Heart right ventricle (tissue), 16 donors: ENCODE results near the gene CLCN7. TPM values are rescaled to one million over a fixed set of nuclear protein-coding genes. Genes with fewer than 3 reads are reported as not detected.

Source experiments
- ATAC-seq, 8 donors: fragments of 200-7000 bp; cut with Tn5 transposase; one replicate each; pipeline ENCODE4 v1.9.1; 2020; ENCODE audit warnings: mild to moderate bottlenecking in 8 of 8, moderate library complexity in 8 of 8, moderate number of reproducible peaks in 1 of 8
- DNase-seq, 2 donors: peaks; one replicate each; pipeline ENCODE4 v3.0.0-alpha.2; 2020
- H3K27ac ChIP-seq, 10 donors: fragments of 200-600 bp; sonication (generic) in 2 of 10; one replicate each; pipeline versions ENCODE4 v1.5.0 to v1.8.0; 2020 to 2022; ENCODE audit warnings: mild to moderate bottlenecking in 3 of 10
- H3K27me3 ChIP-seq, 7 donors: fragments of 200-600 bp; one replicate each; pipeline ENCODE4 v1.8.0; 2021 to 2022; ENCODE audit warnings: mild to moderate bottlenecking in 2 of 7
- H3K36me3 ChIP-seq, 9 donors: fragments of 200-600 bp; sonication (generic) in 1 of 9; one replicate each; pipeline versions ENCODE4 v1.5.0 to v1.8.0; 2020 to 2022; ENCODE audit warnings: mild to moderate bottlenecking in 2 of 9
- H3K4me1 ChIP-seq, 9 donors: fragments of 200-600 bp; sonication (generic) in 1 of 9; one replicate each; pipeline versions ENCODE4 v1.5.0 to v1.8.0; 2020 to 2022; ENCODE audit warnings: mild to moderate bottlenecking in 4 of 9
- H3K4me3 ChIP-seq, 10 donors: fragments of 200-600 bp; sonication (generic) in 2 of 10; one replicate each; pipeline versions ENCODE4 v1.5.0 to v1.8.0; 2020 to 2022; ENCODE audit warnings: mild to moderate bottlenecking in 7 of 10, moderate library complexity in 2 of 10
- H3K9me3 ChIP-seq, 11 donors: fragments of 200-600 bp in 10 of 11; sonication (generic) in 2 of 11; one replicate each; pipeline versions ENCODE4 v1.5.0 to v1.8.0; 2013 to 2022; ENCODE audit warnings: mild to moderate bottlenecking in 2 of 11, control low read depth in 1 of 11, moderate library complexity in 1 of 11
- CTCF ChIP-seq, 9 donors: fragments of 200-600 bp; sonication (generic) in 2 of 9; IDR thresholded peaks; one replicate each; pipeline versions ENCODE4 v1.5.0 to v1.8.0; 2021 to 2022; ENCODE audit warnings: antibody characterized with exemption in 9 of 9, mild to moderate bottlenecking in 5 of 9, moderate library complexity in 1 of 9
- WGBS, 2 donors: extraction: QIAGEN DNeasy Blood & Tissue Kit; methylation state at CpG; one replicate each; pipeline ENCODE4 v1.1.7; 2013; ENCODE audit warnings: inconsistent platforms in 1 of 2; 5-methylcytosine and 5-hydroxymethylcytosine counted together
- intact Hi-C, 10 donors: fragments of 100-400 bp; cut with DNase I; formaldehyde crosslinking; loops; one replicate each; pipeline versions ENCODE4 v1.11.1 to v1.14.2; 2022
- polyA plus RNA-seq, 2 donors: library from polyadenylated mRNA; stranded (reverse); fragments of 200-250 nt; gene quantifications; one replicate each; pipeline ENCODE4 v1.2.3, GENCODE V29; 2013
- total RNA-seq, 10 donors: library from RNA; stranded (reverse); fragmentation: NEBNext Ultra II Directional in 3 of 10; extraction: Animal tissue kit (Norgen Biotek cat#: 25700) in 3 of 10; gene quantifications; one replicate each; pipeline versions ENCODE4 v1.2.1 to v1.2.4, GENCODE V29; 2021 to 2023
- donor health status: Arrhythmogenic right ventricular cardiomyopathy.
- donor health status: ischemic (EF 13 %, LVEDD 7.1; RV severe dilation, severe dysfunction).
- donor health status: healthy with polysubstance abuse.
- donor health status: DM: no; HTN: yes; CAD: no.
- donor health status: DM: no; HTN: no; CAD: no.
- donor health status: ischemic (EF 25% LVEDD 6.9; RV normal size, moderate dysfunction).
- donor health status: ischemic (EF 25% LVEDD 5.7; RV mildly dilated, moderate dysfunction).
- donor health status: healthy.
- donor health status: DM: yes; HTN: yes; CAD: no.
- donor health status: Ischemic cardiomyopathy.
- donor health status: ischemic (EF 35%, LVEDD 5.7; RV mildly dilated, moderate dysfunction).
- donor health status: nonischemic (EF 11% LVEDD 7.7; RV severe dilation, severe dysfunction).
- donor health status: DM: yes; HTN: yes; CAD: no.
- donor health status: PGD.
- donor health status: ischemic (EF 29% LVEDD 5.4; RV normal size, mild dysfunction).
- donor health status: nonischemic (EF 23%, LVEDD 6.1; RV moderate dilation, normal function).

CLCN7 gene
- total and polyA plus RNA-seq, 12 donors, result 29.5 to 60.6 (median 35.1) TPM

GRCh38 chr16:1397779-1398178 is 77.0 kb downstream of the CLCN7 start:
- DNase-seq (no peak), ATAC-seq (no peak)
- WGBS, 2 donors, result 93 to 96% methylated on average over 17 to 21 of the region's 21 CpGs
- Histone ChIP-seq H3K36me3 (peaks cover 0 to 97% (median 42%) of the 10 kb centered on the region in 9 donors), H3K27me3 (no peaks in the 10 kb centered on the region), H3K4me1 (no peaks in the 10 kb centered on the region), H3K9me3 (no peaks in the 10 kb centered on the region), H3K27ac (no peak overlapping the region), H3K4me3 (no peak overlapping the region)
- intact Hi-C loops, result no loop called here
- TF ChIP-seq CTCF (IDR thresholded peaks at IDR 0.05), result no peak

GRCh38 chr16:1395444-1396031 is 79.3 kb downstream of the CLCN7 start:
- no peak overlapping the region for H3K27ac ChIP-seq
- intact Hi-C loops, result loop anchor here in 1 of 10 donors (2.0 kb wide), 1 partner anchor 361 kb away; no protein-coding TSS in a partner anchor
- 94% methylated on average over 22 of the region's 22 CpGs for WGBS, 2 donors
- H3K4me1 ChIP-seq, result no peaks in the 10 kb centered on the region
- TF ChIP-seq CTCF (IDR thresholded peaks at IDR 0.05), result no peak
- H3K9me3 ChIP-seq, result no peaks in the 10 kb centered on the region
- ATAC-seq (no peak), DNase-seq (no peak)
- H3K36me3 ChIP-seq, result peaks cover 0 to 96% (median 30%) of the 10 kb centered on the region in 9 donors
- H3K4me3 ChIP-seq, result no peak overlapping the region
- no peaks in the 10 kb centered on the region for H3K27me3 ChIP-seq

Other genes with a start within 250 kb of the CLCN7 start
- gene TPSG1, start 249.8 kb downstream of the CLCN7 start, total RNA-seq, result under 1 TPM in 1 of 10 donors, not detected in 9; 0.37 TPM
- under 1 TPM in 1 of 2 donors, not detected in 1; 0.06 TPM for gene TPSG1, start 249.8 kb downstream of the CLCN7 start, polyA plus RNA-seq
- 1 to 10 TPM in 7 of 10 donors, under 1 TPM in 3; 0.33 to 5.2 (median 1.8) TPM for gene TPSB2, start 244.8 kb downstream of the CLCN7 start, total RNA-seq
- gene TPSB2, start 244.8 kb downstream of the CLCN7 start, polyA plus RNA-seq, result 1 to 10 TPM; 1.7 to 6.4 TPM
- gene TPSAB1, start 234.3 kb downstream of the CLCN7 start, total RNA-seq, result 10 to 100 TPM in 1 of 10 donors, 1 to 10 TPM in 7, under 1 TPM in 2; 0.53 to 11.4 (median 2.2) TPM
- 1 to 10 TPM; 1.5 to 5.8 TPM for gene TPSAB1, start 234.3 kb downstream of the CLCN7 start, polyA plus RNA-seq
- gene TPSD1, start 219.0 kb downstream of the CLCN7 start, total RNA-seq, result under 1 TPM in 3 of 10 donors, not detected in 7; 0.28 to 0.44 (median 0.33) TPM
- gene TPSD1, start 219.0 kb downstream of the CLCN7 start, polyA plus RNA-seq, result under 1 TPM; 0.12 to 0.51 TPM
- gene UBE2I, start 165.4 kb downstream of the CLCN7 start, total RNA-seq, result 10 to 100 TPM; 70.6 to 99.8 (median 84.6) TPM
- gene UBE2I, start 165.4 kb downstream of the CLCN7 start, polyA plus RNA-seq, result 10 to 100 TPM; 63.1 to 76.4 TPM
- 1 to 10 TPM in 9 of 10 donors, under 1 TPM in 1; 0.37 to 3.8 (median 2.0) TPM for gene BAIAP3, start 141.4 kb downstream of the CLCN7 start, total RNA-seq
- gene BAIAP3, start 141.4 kb downstream of the CLCN7 start, polyA plus RNA-seq, result 1 to 10 TPM; 1.4 to 6.8 TPM
- 10 to 100 TPM; 41.5 to 63.6 (median 56.0) TPM for gene TSR3, start 123.2 kb downstream of the CLCN7 start, total RNA-seq
- 10 to 100 TPM; 43.7 to 83.4 TPM for gene TSR3, start 123.2 kb downstream of the CLCN7 start, polyA plus RNA-seq
- gene GNPTG, start 123.1 kb downstream of the CLCN7 start, total RNA-seq, result 10 to 100 TPM; 24.8 to 43.4 (median 29.9) TPM
- gene GNPTG, start 123.1 kb downstream of the CLCN7 start, polyA plus RNA-seq, result 10 to 100 TPM; 44.5 to 56.3 TPM
- 10 to 100 TPM in 7 of 10 donors, 1 to 10 TPM in 3; 6.8 to 20.4 (median 11.4) TPM for gene UNKL, start 60.3 kb downstream of the CLCN7 start, total RNA-seq
- gene UNKL, start 60.3 kb downstream of the CLCN7 start, polyA plus RNA-seq, result 10 to 100 TPM in 1 of 2 donors, 1 to 10 TPM in 1; 3.3 to 11.6 TPM
- gene UQCC4, start 54.3 kb downstream of the CLCN7 start, total RNA-seq, result 10 to 100 TPM in 9 of 10 donors, 1 to 10 TPM in 1; 7.8 to 14.9 (median 12.5) TPM
- 10 to 100 TPM in 1 of 2 donors, 1 to 10 TPM in 1; 9.0 to 30.5 TPM for gene UQCC4, start 54.3 kb downstream of the CLCN7 start, polyA plus RNA-seq
- under 1 TPM in 4 of 10 donors, not detected in 6; 0.32 to 0.61 (median 0.47) TPM for gene PERCC1, start 44.0 kb downstream of the CLCN7 start, total RNA-seq
- gene PERCC1, start 44.0 kb downstream of the CLCN7 start, polyA plus RNA-seq, result under 1 TPM; 0.04 to 0.59 TPM
- gene CCDC154, start 30.5 kb downstream of the CLCN7 start, total RNA-seq, result 1 to 10 TPM in 4 of 10 donors, under 1 TPM in 6; 0.17 to 2.7 (median 0.75) TPM
- 1 to 10 TPM in 1 of 2 donors, under 1 TPM in 1; 0.49 to 5.9 TPM for gene CCDC154, start 30.5 kb downstream of the CLCN7 start, polyA plus RNA-seq
- not detected for gene PTX4, start 13.9 kb upstream of the CLCN7 start, total RNA-seq
- gene PTX4, start 13.9 kb upstream of the CLCN7 start, polyA plus RNA-seq, result not detected
- gene TELO2, start 18.3 kb upstream of the CLCN7 start, total RNA-seq, result 10 to 100 TPM; 14.5 to 22.0 (median 19.7) TPM
- 10 to 100 TPM; 27.4 to 50.5 TPM for gene TELO2, start 18.3 kb upstream of the CLCN7 start, polyA plus RNA-seq
- 10 to 100 TPM; 10.7 to 24.4 (median 18.1) TPM for gene TMEM204, start 58.6 kb upstream of the CLCN7 start, total RNA-seq
- 10 to 100 TPM; 37.5 to 49.9 TPM for gene TMEM204, start 58.6 kb upstream of the CLCN7 start, polyA plus RNA-seq
- gene IFT140, start 137.0 kb upstream of the CLCN7 start, total RNA-seq, result 10 to 100 TPM in 2 of 10 donors, 1 to 10 TPM in 8; 4.7 to 11.9 (median 8.0) TPM
- gene IFT140, start 137.0 kb upstream of the CLCN7 start, polyA plus RNA-seq, result 1 to 10 TPM; 6.8 to 9.2 TPM
- 10 to 100 TPM in 8 of 10 donors, 1 to 10 TPM in 2; 9.5 to 13.8 (median 10.7) TPM for gene CRAMP1, start 137.3 kb upstream of the CLCN7 start, total RNA-seq
- gene CRAMP1, start 137.3 kb upstream of the CLCN7 start, polyA plus RNA-seq, result 10 to 100 TPM in 1 of 2 donors, 1 to 10 TPM in 1; 3.2 to 10.0 TPM
- 10 to 100 TPM; 20.2 to 57.5 (median 32.2) TPM for gene JPT2, start 203.3 kb upstream of the CLCN7 start, total RNA-seq
- gene JPT2, start 203.3 kb upstream of the CLCN7 start, polyA plus RNA-seq, result 10 to 100 TPM; 10.0 to 38.1 TPM
- 10 to 100 TPM; 61.3 to 96.0 (median 71.7) TPM for gene MAPK8IP3, start 231.2 kb upstream of the CLCN7 start, total RNA-seq
- gene MAPK8IP3, start 231.2 kb upstream of the CLCN7 start, polyA plus RNA-seq, result 100 to 1,000 TPM in 1 of 2 donors, 10 to 100 TPM in 1; 31.2 to 126 TPM